ENCODE results near the gene RTBDN. TPM values are rescaled to one million over a fixed set of nuclear protein-coding genes. Genes with fewer than 3 reads are reported as not detected.

RTBDN gene
- total RNA-seq (2022; extraction: Qiagen RNA extraction): 0.22 to 0.48 TPM (median 0.33 TPM) in 3 of 5 replicates, not detected in the others

GRCh38 chr19:12834566-12834943 lies at the start of gene RTBDN:
TSS of gene RTBDN (minus strand) at chr19:12834579. CDS start at chr19:12829979, 4,600 bp downstream.

GRCh38 chr19:12881172-12881808 lies 46.9 kb upstream of the RTBDN start, which contains the start of gene DNASE2:
TSS of gene DNASE2 (minus strand) at chr19:12881449. CDS start at chr19:12881375, 74 bp downstream.

GRCh38 chr19:12838182-12838885 lies 4.0 kb upstream of the RTBDN start, which contains the start of gene MAST1:
TSS of gene MAST1 (plus strand) at chr19:12838515. CDS start at chr19:12838573, 58 bp downstream.

GRCh38 chr19:12806242-12807081 lies 27.9 kb downstream of the RTBDN start, which contains the start of gene RNASEH2A:
TSS of gene RNASEH2A (plus strand) at chr19:12806584. CDS start at chr19:12806674, 90 bp downstream.

GRCh38 chr19:12801466-12802266 lies 32.7 kb downstream of the RTBDN start, which contains the start of the genes PRDX2 and THSD8:
TSS of gene PRDX2 (minus strand) at chr19:12801800. CDS start at chr19:12801261, 539 bp downstream.
TSS of gene THSD8 (plus strand) at chr19:12802069. CDS start at chr19:12802072, 3 bp downstream.

GRCh38 chr19:12791345-12792050 lies 42.9 kb downstream of the RTBDN start, which contains the start of gene JUNB:
TSS of gene JUNB (plus strand) at chr19:12791486. CDS start at chr19:12791772, 286 bp downstream.

Other genes with a start within 250 kb of the RTBDN start
- gene ZNF490, start 223.8 kb downstream of the RTBDN start, total RNA-seq (2022; extraction: Qiagen RNA extraction): 0.29 to 0.89 TPM (median 0.77 TPM) in 5 replicates
- 4.1 to 6.0 TPM (median 4.9 TPM) in 5 replicates for gene ZNF791, start 223.7 kb downstream of the RTBDN start, total RNA-seq (2022; extraction: Qiagen RNA extraction)
- 15.8 to 20.2 TPM (median 19.2 TPM) in 5 replicates for gene MAN2B1, start 167.8 kb downstream of the RTBDN start, total RNA-seq (2022; extraction: Qiagen RNA extraction)
- gene WDR83, start 167.8 kb downstream of the RTBDN start, total RNA-seq (2022; extraction: Qiagen RNA extraction): 8.6 to 11.4 TPM (median 9.1 TPM) in 5 replicates
- gene DHPS, start 152.7 kb downstream of the RTBDN start, total RNA-seq (2022; extraction: Qiagen RNA extraction): 34.7 to 50.4 TPM (median 49.3 TPM) in 5 replicates
- not detected in 5 replicates for gene GNG14, start 146.6 kb downstream of the RTBDN start, total RNA-seq (2022; extraction: Qiagen RNA extraction)
- gene FBXW9, start 137.9 kb downstream of the RTBDN start, total RNA-seq (2022; extraction: Qiagen RNA extraction): 9.1 to 14.4 TPM (median 12.9 TPM) in 5 replicates
- gene TNPO2, start 110.6 kb downstream of the RTBDN start, total RNA-seq (2022; extraction: Qiagen RNA extraction): 24.4 to 36.5 TPM (median 34.0 TPM) in 5 replicates
- gene TRIR, start 99.9 kb downstream of the RTBDN start, total RNA-seq (2022; extraction: Qiagen RNA extraction): 151 to 217 TPM (median 202 TPM) in 5 replicates
- gene GET3, start 97.1 kb downstream of the RTBDN start, total RNA-seq (2022; extraction: Qiagen RNA extraction): 78.1 to 102 TPM (median 96.8 TPM) in 5 replicates
- gene BEST2, start 82.8 kb downstream of the RTBDN start, total RNA-seq (2022; extraction: Qiagen RNA extraction): 1.5 to 2.3 TPM (median 1.8 TPM) in 5 replicates
- 9.6 to 11.8 TPM (median 10.1 TPM) in 5 replicates for gene HOOK2, start 59.0 kb downstream of the RTBDN start, total RNA-seq (2022; extraction: Qiagen RNA extraction)
- 115 to 209 TPM (median 173 TPM) in 5 replicates for gene JUNB, start 43.1 kb downstream of the RTBDN start, total RNA-seq (2022; extraction: Qiagen RNA extraction)
- 0.33 to 0.87 TPM (median 0.68 TPM) in 4 of 5 replicates, not detected in the other for gene PRDX2, start 32.8 kb downstream of the RTBDN start, total RNA-seq (2022; extraction: Qiagen RNA extraction)
- 7.7 to 15.0 TPM (median 11.7 TPM) in 4 of 5 replicates, not detected in the other for gene THSD8, start 32.5 kb downstream of the RTBDN start, total RNA-seq (2022; extraction: Qiagen RNA extraction)
- 39.1 to 48.3 TPM (median 46.8 TPM) in 5 replicates for gene RNASEH2A, start 28.0 kb downstream of the RTBDN start, total RNA-seq (2022; extraction: Qiagen RNA extraction)
- 1.4 to 2.6 TPM (median 1.9 TPM) in 5 replicates for gene MAST1, start 3.9 kb upstream of the RTBDN start, total RNA-seq (2022; extraction: Qiagen RNA extraction)
- gene DNASE2, start 46.9 kb upstream of the RTBDN start, total RNA-seq (2022; extraction: Qiagen RNA extraction): 26.6 to 32.2 TPM (median 29.9 TPM) in 5 replicates
- 0.10 TPM in 1 of 5 replicates, not detected in the others for gene KLF1, start 52.6 kb upstream of the RTBDN start, total RNA-seq (2022; extraction: Qiagen RNA extraction)
- 8.7 to 10.3 TPM (median 9.7 TPM) in 5 replicates for gene GCDH, start 56.6 kb upstream of the RTBDN start, total RNA-seq (2022; extraction: Qiagen RNA extraction)
- 0.42 to 0.75 TPM (median 0.58 TPM) in 5 replicates for gene SYCE2, start 84.7 kb upstream of the RTBDN start, total RNA-seq (2022; extraction: Qiagen RNA extraction)
- gene FARSA, start 99.1 kb upstream of the RTBDN start, total RNA-seq (2022; extraction: Qiagen RNA extraction): 59.9 to 78.1 TPM (median 68.9 TPM) in 5 replicates
- 493 to 527 TPM (median 508 TPM) in 5 replicates for gene CALR, start 104.0 kb upstream of the RTBDN start, total RNA-seq (2022; extraction: Qiagen RNA extraction)
- gene RAD23A, start 111.3 kb upstream of the RTBDN start, total RNA-seq (2022; extraction: Qiagen RNA extraction): 69.3 to 81.9 TPM (median 80.5 TPM) in 5 replicates
- gene GADD45GIP1, start 122.6 kb upstream of the RTBDN start, total RNA-seq (2022; extraction: Qiagen RNA extraction): 31.0 to 58.2 TPM (median 54.0 TPM) in 5 replicates
- gene DAND5, start 135.0 kb upstream of the RTBDN start, total RNA-seq (2022; extraction: Qiagen RNA extraction): 0.09 to 0.12 TPM in 2 of 5 replicates, not detected in the others
- 2.5 to 4.3 TPM (median 3.8 TPM) in 5 replicates for gene NFIX, start 160.9 kb upstream of the RTBDN start, total RNA-seq (2022; extraction: Qiagen RNA extraction)

All from A549 treated with Mapracorat at 1 μM for 4 hours (cell line).